Measurements from ENCODE around the gene ARRB2. TPM values are rescaled to one million over a fixed set of nuclear protein-coding genes. Genes with fewer than 3 reads are reported as not detected.

Gene ARRB2
- total and polyA plus RNA-seq, 2 of the 4 experiments (the other 2 are of a cell fraction): 3.9 to 10.6 TPM

- no peaks in the 10 kb centered on the region for H3K9me3 ChIP-seq (ENCODE audit: control insufficient read depth, insufficient read depth, low read length)
- in situ Hi-C loops (cut with MboI; ENCODE audit: low sequenced_read_pairs): no loop called here
- DNase-seq (no peak), ATAC-seq (ENCODE audit: low read depth) (no peak)
- no TSS peak for BruUV-seq (replicated peaks)
- H2BK5ac ChIP-seq (ENCODE audit: low read depth, low read length, poor library complexity, severe bottlenecking): no peak overlapping the region
- H3K36me3 ChIP-seq (ENCODE audit: control insufficient read depth, insufficient read depth, low read length): no peaks in the 10 kb centered on the region
- no peaks in the 10 kb centered on the region for H3K9me1 ChIP-seq (ENCODE audit: insufficient read depth, low read length)
- POLR2A ChIA-PET (ENCODE audit: unreplicated experiment): no interaction called here
- TF ChIP-seq MAFK (IDR thresholded peaks at IDR 0.05; ENCODE audit: low read depth, low read length) (no peak), MXI1 (IDR thresholded peaks at IDR 0.05; ENCODE audit: borderline replicate concordance, low read depth, low read length) (no peak)
- H2AFZ ChIP-seq (replicated peaks; ENCODE audit: low read length, poor library complexity): no peak overlapping the region
- H4K91ac ChIP-seq (ENCODE audit: insufficient read depth, low read depth, low read length): no peak overlapping the region
- no CpG with 5 or more reads among the region's 8 CpGs for WGBS, 2 experiments (ENCODE audit: extremely low coverage in 2 of 2, insufficient read length in 1 of 2)
- dilution Hi-C loops (cut with HindIII; ENCODE audit: low sequenced_read_pairs, unreplicated experiment): no loop called here
- H2BK120ac ChIP-seq (ENCODE audit: low read depth, low read length): no peak overlapping the region
- no peak overlapping the region for H3K14ac ChIP-seq (replicated peaks; ENCODE audit: low read depth, low read length)
- H4K5ac ChIP-seq (ENCODE audit: low read depth, low read length): no peak overlapping the region
- no peak overlapping the region for H3K18ac ChIP-seq (ENCODE audit: low read depth, low read length)
- no peak overlapping the region for H3K4ac ChIP-seq (ENCODE audit: low read depth, low read length)
- no peak overlapping the region for H2AK5ac ChIP-seq (ENCODE audit: low read depth, low read length)
- H4K20me1 ChIP-seq (ENCODE audit: insufficient read depth, low read length): no peaks in the 10 kb centered on the region
- H3K27ac ChIP-seq (ENCODE audit: insufficient read depth, low read length): no peak overlapping the region
- H3K4me1 ChIP-seq (ENCODE audit: control insufficient read depth, insufficient read depth, low read length): no peaks in the 10 kb centered on the region
- H2BK20ac ChIP-seq (ENCODE audit: low read depth, low read length): no peak overlapping the region
- intact Hi-C loops (cut with micrococcal nuclease): no loop called here
- no peak overlapping the region for H3K4me2 ChIP-seq (ENCODE audit: low read depth, low read length)
- peaks cover 22% of the 10 kb centered on the region for H3K27me3 ChIP-seq (ENCODE audit: control insufficient read depth, insufficient read depth, low read length)
- CTCF ChIA-PET: no interaction called here
- no peaks in the 10 kb centered on the region for H3K79me1 ChIP-seq (ENCODE audit: low read depth in 1 of 2, low read length in 2 of 2)
- no peak overlapping the region for H4K8ac ChIP-seq (ENCODE audit: low read depth in 2 of 2, low read length in 2 of 2)
- H2BK15ac ChIP-seq (ENCODE audit: low read depth, low read length): no peak overlapping the region
- H2AK9ac ChIP-seq (replicated peaks; ENCODE audit: low read depth, low read length, poor library complexity): no peak overlapping the region
- H3K23ac ChIP-seq (ENCODE audit: low read depth, low read length): no peak overlapping the region
- no peak overlapping the region for H3K9ac ChIP-seq (ENCODE audit: low read depth, low read length)
- H3K56ac ChIP-seq (ENCODE audit: extremely low read depth, insufficient read depth, low read length): no peak overlapping the region
- no peak overlapping the region for H3K4me3 ChIP-seq (ENCODE audit: insufficient read depth, low read depth, low read length)
Measured at GRCh38 chr17:4663711-4664110, 46.7 kb upstream of the ARRB2 start.
